Keratinocyte (primary cell): Measurements from ENCODE around the gene LMO7. TPM values are rescaled to one million over a fixed set of nuclear protein-coding genes. Genes with fewer than 3 reads are reported as not detected.

Source experiments
- DNase-seq: peaks from one replicate; pipeline ENCODE4 v3.0.0-alpha.2; 2011; ENCODE audit warnings: low read depth, missing footprints, low spot score
- FAIRE-seq: peaks from 2 replicates; lab custom pipeline; 2011; peaks lifted over from hg19 to GRCh38; lab: Jason Lieb, UNC
- H2AFZ ChIP-seq: 2 replicates; pipeline ENCODE4 v1.6.0; 2012; ENCODE audit warnings: low read length, control low read depth, inconsistent platforms; ENCODE audit not compliant: control insufficient read depth
- H3K27ac ChIP-seq: 2 replicates; pipeline ENCODE4 v1.5.1; 2011; ENCODE audit warnings: low read length; ENCODE audit not compliant: control insufficient read depth, insufficient read depth
- H3K27me3 ChIP-seq: 3 replicates; pipeline ENCODE4 v1.6.0; 2011; ENCODE audit warnings: low read length; ENCODE audit not compliant: control insufficient read depth, insufficient read depth; ENCODE audit errors: extremely low read depth
- H3K36me3 ChIP-seq, 2 experiments: 2 replicates in 1 of 2; 3 replicates in 1 of 2; pipeline ENCODE4 v1.5.1; 2011; ENCODE audit warnings: low read length in 2 of 2, mild to moderate bottlenecking in 1 of 2; ENCODE audit not compliant: control insufficient read depth in 2 of 2, insufficient read depth in 2 of 2; ENCODE audit errors: extremely low read depth in 1 of 2
- H3K4me1 ChIP-seq: 3 replicates; pipeline ENCODE4 v1.5.1; 2011; ENCODE audit warnings: low read length; ENCODE audit not compliant: control insufficient read depth, insufficient read depth; ENCODE audit errors: extremely low read depth
- H3K4me2 ChIP-seq: 3 replicates; pipeline ENCODE4 v1.6.0; 2011; ENCODE audit warnings: low read depth, low read length; ENCODE audit not compliant: control insufficient read depth, insufficient read depth; ENCODE audit errors: extremely low read depth
- H3K4me3 ChIP-seq, 3 experiments: fragments of 200-600 bp in 1 of 3; sonication (generic) in 1 of 3; 2 replicates in 2 of 3; 3 replicates in 1 of 3; pipeline ENCODE4 v1.5.1; 2011 to 2016; ENCODE audit warnings: low read length in 3 of 3, mild to moderate bottlenecking in 3 of 3, control low read depth in 2 of 3, inconsistent platforms in 1 of 3, low read depth in 1 of 3, mixed read lengths in 1 of 3, mixed run types in 1 of 3, moderate library complexity in 1 of 3; ENCODE audit not compliant: control insufficient read depth in 2 of 3, insufficient read depth in 2 of 3; ENCODE audit errors: extremely low read depth in 1 of 3
- H3K79me2 ChIP-seq: 2 replicates; pipeline ENCODE4 v1.6.0; 2012; ENCODE audit warnings: low read length; ENCODE audit not compliant: control insufficient read depth, insufficient read depth
- H3K9ac ChIP-seq: 3 replicates; pipeline ENCODE4 v1.6.0; 2011; ENCODE audit warnings: low read length; ENCODE audit not compliant: control insufficient read depth, insufficient read depth; ENCODE audit errors: extremely low read depth
- H3K9me1 ChIP-seq: 3 replicates; pipeline ENCODE4 v1.6.0; 2011; ENCODE audit warnings: low read length; ENCODE audit not compliant: control insufficient read depth, insufficient read depth; ENCODE audit errors: extremely low read depth
- H3K9me3 ChIP-seq: 2 replicates; pipeline ENCODE4 v1.5.1; 2012; ENCODE audit warnings: low read depth, low read length; ENCODE audit not compliant: control insufficient read depth
- H4K20me1 ChIP-seq: 3 replicates; pipeline ENCODE4 v1.6.0; 2011; ENCODE audit warnings: low read length; ENCODE audit not compliant: control insufficient read depth, insufficient read depth; ENCODE audit errors: extremely low read depth
- CTCF ChIP-seq, 3 experiments: IDR thresholded peaks in 1 of 3; conservative IDR thresholded peaks in 1 of 3; optimal IDR thresholded peaks in 1 of 3; 2 replicates in 2 of 3; 3 replicates in 1 of 3; pipeline versions ENCODE3 to v1.5.1; 2011; ENCODE audit warnings: low read length in 3 of 3, mild to moderate bottlenecking in 3 of 3, moderate library complexity in 2 of 3, control low read depth in 1 of 3, inconsistent platforms in 1 of 3; ENCODE audit not compliant: insufficient read depth in 2 of 3; ENCODE audit errors: extremely low read depth in 1 of 3
- EZH2 ChIP-seq: IDR thresholded peaks from one replicate; pipeline ENCODE4 v1.6.1; 2012; ENCODE audit warnings: inconsistent platforms, mild to moderate bottlenecking, low read length, moderate library complexity
- dilution Hi-C: fragments of 300-500 bp; cut with MboI; formaldehyde crosslinking; loops from one replicate; pipeline ENCODE4 v1.7.0; 2020; ENCODE audit warnings: low sequenced_read_pairs; ENCODE audit not compliant: extremely low pct_ligation_motif_present
- polyA plus RNA-seq, 5 experiments: library from polyadenylated mRNA; depleted of rRNA in 3 of 5; stranded (reverse) in 3 of 5; stranded (forward) in 1 of 5; unstranded in 1 of 5; fragments of >200 nt; gene quantifications; 1 replicate in 1 of 5; 2 replicates in 3 of 5; 3 replicates in 1 of 5; pipeline versions ENCODE4 v1.2.1 to v1.2.3, GENCODE V29; 2011 to 2012; ENCODE audit warnings: missing spikeins in 2 of 5, low read depth in 1 of 5, low replicate concordance in 1 of 5

Gene LMO7
- polyA plus RNA-seq, 1 donor (not counting 4 experiments of a cell fraction or from before 2014, with no cell fraction given), result 8.9 TPM

- Histone ChIP-seq H3K9ac (no peak overlapping the region), H3K9me3 (no peaks in the 10 kb centered on the region), H3K36me3 (no peaks in the 10 kb centered on the region), H2AFZ (no peak overlapping the region), H3K4me2 (no peak overlapping the region), H3K4me1 (no peaks in the 10 kb centered on the region), H3K79me2 (no peaks in the 10 kb centered on the region), H4K20me1 (no peaks in the 10 kb centered on the region), H3K9me1 (no peaks in the 10 kb centered on the region), H3K27me3 (no peaks in the 10 kb centered on the region), H3K4me3 (no peak overlapping the region), H3K27ac (no peak overlapping the region)
- FAIRE-seq (no peak), DNase-seq (no peak)
- dilution Hi-C loops, result loop anchor here (25.0 kb wide), 1 partner anchor 587 kb away; no protein-coding TSS in a partner anchor
- no peak for TF ChIP-seq EZH2
- no peak for TF ChIP-seq CTCF (optimal IDR thresholded peaks at IDR 0.05 in 1 of 3, IDR thresholded peaks at IDR 0.05 in 1 of 3, conservative IDR thresholded peaks at IDR 0.05 in 1 of 3; ENCODE audit: extremely low read depth in 1 of 3, insufficient read depth in 2 of 3, low read length in 3 of 3)
Measured at GRCh38 chr13:75875450-75875849, 239.3 kb downstream of the LMO7 start.

GRCh38 chr13:75876142-75877050 lies 240.3 kb downstream of the LMO7 start:
- Histone ChIP-seq H3K4me2 (no peak overlapping the region), H3K9me1 (no peaks in the 10 kb centered on the region), H4K20me1 (no peaks in the 10 kb centered on the region), H3K4me3 (no peak overlapping the region), H3K79me2 (no peaks in the 10 kb centered on the region), H3K9me3 (no peaks in the 10 kb centered on the region), H3K27me3 (no peaks in the 10 kb centered on the region), H3K27ac (no peak overlapping the region), H3K36me3 (no peaks in the 10 kb centered on the region), H3K9ac (no peak overlapping the region), H3K4me1 (no peaks in the 10 kb centered on the region), H2AFZ (peak overlapping the region; percentile 38)
- FAIRE-seq, result peak; percentile 48
- dilution Hi-C loops, result loop anchor here (25.0 kb wide), 1 partner anchor 586 kb away; no protein-coding TSS in a partner anchor
- DNase-seq, result peak; percentile 5
- peak; percentile 74 to 83 (median 83) for TF ChIP-seq CTCF (optimal IDR thresholded peaks at IDR 0.05 in 1 of 3, IDR thresholded peaks at IDR 0.05 in 1 of 3, conservative IDR thresholded peaks at IDR 0.05 in 1 of 3; ENCODE audit: extremely low read depth in 1 of 3, insufficient read depth in 2 of 3, low read length in 3 of 3)
- no peak for TF ChIP-seq EZH2
